CD4-positive, alpha-beta T cell (primary cell): Measurements from ENCODE around the gene MYOZ3. TPM values are rescaled to one million over a fixed set of nuclear protein-coding genes. Genes with fewer than 3 reads are reported as not detected.

Experiments used
- ATAC-seq: fragments of 200-7000 bp; cut with Tn5 transposase; one replicate; pipeline ENCODE4 v1.10.0; 2022; ENCODE audit warnings: mild to moderate bottlenecking; ENCODE audit not compliant: poor library complexity
- CTCF ChIA-PET: fragments of 350-600 bp; sonication (Branson Sonifier 250); formaldehyde crosslinking; loops from one replicate; lab custom pipeline; 2021; ENCODE audit warnings: antibody characterized with exemption, inconsistent platforms; lab: Charles Lee
- POLR2A ChIA-PET: fragments of 350-600 bp; sonication (Branson Sonifier 250); formaldehyde crosslinking; loops from one replicate; lab custom pipeline; 2021; ENCODE audit warnings: antibody characterized with exemption, inconsistent platforms; lab: Charles Lee
- DNase-seq, 14 experiments: peaks; one replicate each; pipeline ENCODE4 v3.0.0-alpha.2; 2013 to 2020; ENCODE audit warnings: mixed read lengths in 2 of 14
- H3K27ac ChIP-seq, 2 donors: one replicate each; pipeline versions ENCODE4 v1.5.1 to v1.7.0; 2013; ENCODE audit warnings: low read length in 2 of 2, low read depth in 1 of 2, mild to moderate bottlenecking in 1 of 2
- H3K27me3 ChIP-seq, 2 experiments: 1 replicate in 1 of 2; 2 replicates in 1 of 2; pipeline versions ENCODE4 v1.6.1 to v1.7.0; 2013; ENCODE audit warnings: low read length in 2 of 2, control low read depth in 1 of 2, mild to moderate bottlenecking in 1 of 2, moderate library complexity in 1 of 2; ENCODE audit not compliant: insufficient read depth in 2 of 2, control insufficient read depth in 1 of 2
- H3K36me3 ChIP-seq: one replicate; pipeline ENCODE4 v1.6.1; 2013; ENCODE audit warnings: low read length, control low read depth; ENCODE audit not compliant: insufficient read depth
- H3K4me1 ChIP-seq: one replicate; pipeline ENCODE4 v1.6.1; 2013; ENCODE audit warnings: low read length, control low read depth; ENCODE audit not compliant: insufficient read depth
- H3K4me3 ChIP-seq: one replicate; pipeline ENCODE4 v1.5.1; 2013; ENCODE audit warnings: mild to moderate bottlenecking, low read length, moderate library complexity
- H3K9me3 ChIP-seq, 2 experiments: 1 replicate in 1 of 2; 2 replicates in 1 of 2; pipeline versions ENCODE4 v1.6.1 to v1.7.0; 2013; ENCODE audit warnings: low read length in 2 of 2, mild to moderate bottlenecking in 2 of 2, control low read depth in 1 of 2, moderate library complexity in 1 of 2; ENCODE audit not compliant: control insufficient read depth in 1 of 2, insufficient read depth in 1 of 2
- H3K27ac Mint-ChIP-seq: one replicate; pipeline ENCODE4 v1.8.0; 2020; ENCODE audit warnings: mixed read lengths
- H3K27me3 Mint-ChIP-seq: one replicate; pipeline ENCODE4 v1.8.0; 2021; ENCODE audit warnings: mixed read lengths
- H3K36me3 Mint-ChIP-seq: one replicate; pipeline ENCODE4 v1.8.0; 2021; ENCODE audit warnings: low read depth, mixed read lengths
- H3K4me1 Mint-ChIP-seq: one replicate; pipeline ENCODE4 v1.8.0; 2021; ENCODE audit warnings: low read depth, mixed read lengths
- H3K4me3 Mint-ChIP-seq: one replicate; pipeline ENCODE4 v1.8.0; 2020; ENCODE audit warnings: mild to moderate bottlenecking, mixed read lengths
- H3K9me3 Mint-ChIP-seq: one replicate; pipeline ENCODE4 v1.8.0; 2020; ENCODE audit warnings: mixed read lengths
- CTCF ChIP-seq: fragments of 200-600 bp; IDR thresholded peaks from one replicate; pipeline ENCODE4 v1.8.0; 2022; ENCODE audit warnings: antibody characterized with exemption, mild to moderate bottlenecking
- intact Hi-C, 2 experiments: fragments of 100-400 bp; cut with DNase I in 1 of 2; cut with micrococcal nuclease in 1 of 2; formaldehyde crosslinking; loops; one replicate each; pipeline versions ENCODE4 v1.15.1 to v1.9.0; 2023 to 2025; cut with DNase I, micrococcal nuclease
- total RNA-seq, 174 experiments: library from RNA in 2 of 174; stranded (reverse) in 2 of 174; gene quantifications; one replicate each; pipeline ENCODE4 v1.2.3 and lab custom pipeline; 2021 to 2026

Gene MYOZ3
- total RNA-seq, 2 experiments from 2014 or later, result not detected

DNA sequence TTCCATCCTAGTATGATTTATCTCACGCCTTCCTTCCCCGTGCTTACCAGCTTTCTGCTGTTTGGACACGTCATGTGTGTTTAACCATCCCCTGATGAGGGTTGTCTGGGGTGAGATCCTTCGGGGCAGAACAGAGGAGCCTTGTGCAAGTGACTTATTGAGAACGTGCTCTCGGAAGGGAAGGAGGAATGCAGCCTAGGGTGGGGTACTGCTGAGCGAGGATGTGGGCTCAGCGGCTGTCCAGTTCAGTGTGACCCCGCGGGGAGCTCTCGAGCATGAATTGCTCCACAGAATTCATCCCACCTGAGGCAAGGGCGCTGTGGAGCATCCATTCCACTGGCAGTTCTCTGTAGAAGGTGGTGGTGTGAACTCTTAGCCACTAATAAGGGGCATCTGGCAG lies 4.0 kb downstream of the MYOZ3 start:
- Mint-ChIP-seq H3K9me3 (no peaks in the 10 kb centered on the region), H3K27ac (no peak overlapping the region), H3K27me3 (peaks cover 9% of the 10 kb centered on the region), H3K4me3 (no peak overlapping the region), H3K4me1 (no peaks in the 10 kb centered on the region), H3K36me3 (no peaks in the 10 kb centered on the region)
- TF ChIP-seq CTCF, result no peak
- Histone ChIP-seq H3K4me3 (no peak overlapping the region), H3K27ac (no peak overlapping the region), H3K36me3 (no peaks in the 10 kb centered on the region), H3K27me3 (peaks cover 3 to 10% of the 10 kb centered on the region in 2 experiments), H3K4me1 (no peaks in the 10 kb centered on the region), H3K9me3 (no peaks in the 10 kb centered on the region)
- no peak for DNase-seq
- ChIA-PET POLR2A (no interaction called here), CTCF (interaction anchor here (1.0 kb wide), 1 partner anchor 9 kb away, joined by 3 read pairs; no protein-coding TSS in a partner anchor)
- ATAC-seq, result no peak
- intact Hi-C loops, result no loop called here

DNA sequence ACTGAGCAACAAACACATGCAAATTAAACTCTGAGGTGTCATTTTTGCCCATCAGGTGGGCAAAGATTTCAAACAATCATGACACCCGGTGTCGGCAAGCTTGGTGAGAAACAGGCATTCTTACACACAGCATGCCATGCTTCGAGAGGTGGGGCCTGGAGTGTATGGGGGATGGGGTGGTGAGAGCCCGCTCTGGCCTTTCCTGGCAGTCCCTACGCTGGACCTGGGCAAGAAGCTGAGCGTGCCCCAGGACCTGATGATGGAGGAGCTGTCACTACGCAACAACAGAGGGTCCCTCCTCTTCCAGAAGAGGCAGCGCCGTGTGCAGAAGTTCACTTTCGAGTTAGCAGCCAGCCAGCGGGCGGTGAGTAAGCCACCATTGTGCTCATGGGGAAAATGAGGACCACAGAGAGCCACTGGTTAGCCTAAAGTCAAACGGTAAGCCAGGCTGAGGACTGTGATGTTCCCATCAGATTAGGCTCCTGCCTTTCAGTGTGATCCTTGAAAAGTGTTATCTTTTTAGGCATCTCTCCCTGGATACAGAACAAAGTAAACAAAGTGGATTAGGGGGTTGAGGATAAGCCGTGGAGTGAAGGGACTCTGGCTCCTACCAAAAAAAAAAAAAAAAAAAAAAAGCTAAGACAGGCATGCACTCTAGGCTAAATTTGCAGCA lies 9.4 kb downstream of the MYOZ3 start:
- peak overlapping the region; percentile 57 for H3K4me3 Mint-ChIP-seq
- DNase-seq (no peak), ATAC-seq (no peak)
- peaks cover 14% of the 10 kb centered on the region for H3K4me1 Mint-ChIP-seq
- no peak for TF ChIP-seq CTCF
- H3K4me1 ChIP-seq, result peaks cover 18% of the 10 kb centered on the region
- peaks cover 25% of the 10 kb centered on the region for H3K27me3 Mint-ChIP-seq
- H3K36me3 ChIP-seq, result no peaks in the 10 kb centered on the region
- no peaks in the 10 kb centered on the region for H3K9me3 ChIP-seq
- no peaks in the 10 kb centered on the region for H3K36me3 Mint-ChIP-seq
- ChIA-PET POLR2A (no interaction called here), CTCF (no interaction called here)
- H3K27ac Mint-ChIP-seq, result no peak overlapping the region
- H3K9me3 Mint-ChIP-seq, result no peaks in the 10 kb centered on the region
- intact Hi-C loops, result no loop called here
- H3K27ac ChIP-seq, result no peak overlapping the region
- peaks cover 20 to 21% of the 10 kb centered on the region in 2 experiments for H3K27me3 ChIP-seq
- no peak overlapping the region for H3K4me3 ChIP-seq

GRCh38 chr5:150670948-150671310 lies 9.9 kb downstream of the MYOZ3 start:
- Mint-ChIP-seq H3K36me3 (no peaks in the 10 kb centered on the region), H3K9me3 (no peaks in the 10 kb centered on the region), H3K27me3 (peaks cover 25% of the 10 kb centered on the region), H3K4me3 (peak overlapping the region; percentile 57), H3K27ac (no peak overlapping the region), H3K4me1 (peaks cover 14% of the 10 kb centered on the region)
- no peaks in the 10 kb centered on the region for H3K36me3 ChIP-seq
- TF ChIP-seq CTCF, result no peak
- DNase-seq, result no peak
- CTCF ChIA-PET, result no interaction called here
- H3K9me3 ChIP-seq, result no peaks in the 10 kb centered on the region
- POLR2A ChIA-PET, result interaction anchor here (2.9 kb wide), 1 partner anchor 30 kb away, joined by 8 read pairs; the partner anchor contains the start of gene RBM22
- H3K27ac ChIP-seq, result no peak overlapping the region
- no peak overlapping the region for H3K4me3 ChIP-seq
- H3K4me1 ChIP-seq, result peaks cover 18% of the 10 kb centered on the region
- H3K27me3 ChIP-seq, result peaks cover 20 to 21% of the 10 kb centered on the region in 2 experiments
- intact Hi-C loops, result no loop called here
- no peak for ATAC-seq
